Hematopoietic multipotent progenitor cell treated with erythropoietin and hydrocortisone succinate and interleukin-3 and kit ligand, for 17 days (in vitro differentiated cells): ENCODE results near the gene ARHGEF28.

Source experiments
- DNase-seq: peaks from one replicate; pipeline ENCODE4 v3.0.0-alpha.2; 2015; ENCODE audit warnings: low spot score

ARHGEF28 gene

GRCh38 chr5:73735032-73735734, 109.2 kb downstream of the ARHGEF28 start:
- no peak for DNase-seq

- no peak for DNase-seq
Measured at GRCh38 chr5:73739650-73740049, 113.7 kb downstream of the ARHGEF28 start.

GRCh38 chr5:73740274-73740790, 114.3 kb downstream of the ARHGEF28 start:
- DNase-seq: no peak

- no peak for DNase-seq
Measured at GRCh38 chr5:73743161-73743560, 117.2 kb downstream of the ARHGEF28 start.

- DNase-seq: no peak
Measured at GRCh38 chr5:73745836-73746235, 119.8 kb downstream of the ARHGEF28 start.

GRCh38 chr5:73746608-73747007, 120.6 kb downstream of the ARHGEF28 start:
- DNase-seq: no peak

GRCh38 chr5:73747696-73748380, 121.8 kb downstream of the ARHGEF28 start:
- DNase-seq: no peak

GRCh38 chr5:73748510-73749400, 122.8 kb downstream of the ARHGEF28 start:
- DNase-seq: no peak

- DNase-seq: no peak
Measured at GRCh38 chr5:73749485-73750270, 123.7 kb downstream of the ARHGEF28 start.

GRCh38 chr5:73751254-73751914, 125.4 kb downstream of the ARHGEF28 start:
- no peak for DNase-seq

- DNase-seq: no peak
Measured at GRCh38 chr5:73754254-73754653, 128.3 kb downstream of the ARHGEF28 start.

GRCh38 chr5:73757416-73757815, 131.4 kb downstream of the ARHGEF28 start:
- DNase-seq: no peak

- DNase-seq: no peak
Measured at GRCh38 chr5:73759771-73760170, 133.8 kb downstream of the ARHGEF28 start.

GRCh38 chr5:73763300-73764032, 137.5 kb downstream of the ARHGEF28 start:
- DNase-seq: no peak

- no peak for DNase-seq
Measured at GRCh38 chr5:73764586-73764985, 138.6 kb downstream of the ARHGEF28 start.

GRCh38 chr5:73764996-73765395, 139.0 kb downstream of the ARHGEF28 start:
- no peak for DNase-seq

- DNase-seq: no peak
Measured at GRCh38 chr5:73766902-73767301, 140.9 kb downstream of the ARHGEF28 start.

- no peak for DNase-seq
Measured at GRCh38 chr5:73770172-73771025, 144.4 kb downstream of the ARHGEF28 start.

GRCh38 chr5:73774924-73775323, 148.9 kb downstream of the ARHGEF28 start:
- DNase-seq: no peak
